Eye (tissue), 1 donor: ENCODE measurements around the gene CCNB3.

Experiments used
- DNase-seq: peaks from one replicate; pipeline ENCODE4 v3.0.0-alpha.2; 2015

Gene CCNB3

GRCh38 chrX:50372966-50373365 lies 168.4 kb downstream of the CCNB3 start:
- DNase-seq, result no peak

GRCh38 chrX:50375481-50376267 lies 171.1 kb downstream of the CCNB3 start:
- no peak for DNase-seq

GRCh38 chrX:50381729-50382415 lies 177.3 kb downstream of the CCNB3 start:
- DNase-seq, result no peak

GRCh38 chrX:50386520-50386919 lies 182.0 kb downstream of the CCNB3 start:
- no peak for DNase-seq

GRCh38 chrX:50393902-50394301 lies 189.3 kb downstream of the CCNB3 start:
- DNase-seq, result no peak
